SK-N-SH (cell line): ENCODE results near the gene PRLR. TPM values are rescaled to one million over a fixed set of nuclear protein-coding genes. Genes with fewer than 3 reads are reported as not detected.

ENCODE experiments used
- CTCF ChIA-PET: fragments of 300-600, 350-600 bp; formaldehyde crosslinking; extraction: SDS; loops from one replicate; lab custom pipeline; 2021; lab: Yijun Ruan, JAX
- POLR2A ChIA-PET: fragments of 350-600 bp; sonication (Branson Sonifier 250); formaldehyde crosslinking; extraction: SDS; loops from one replicate; lab custom pipeline; 2020; ENCODE audit warnings: antibody characterized with exemption, inconsistent platforms; lab: Yijun Ruan, JAX
- DNase-seq: peaks from one replicate; pipeline ENCODE4 v3.0.0; 2012
- H2AFZ ChIP-seq: fragments of 200-600 bp; sonication (generic); 2 replicates; pipeline ENCODE4 v1.8.1; 2016; ENCODE audit warnings: antibody characterized with exemption, mild to moderate bottlenecking, low read depth
- H3F3A ChIP-seq: fragments of 200-600 bp; sonication (generic); replicated peaks from 2 replicates; pipeline ENCODE3; 2016; ENCODE audit warnings: antibody characterized with exemption, mild to moderate bottlenecking; ENCODE audit not compliant: insufficient read depth
- H3K27ac ChIP-seq, 2 experiments: fragments of 200-500 bp in 1 of 2; fragments of 200-600 bp in 1 of 2; sonication (Bioruptor generic) in 1 of 2; sonication (generic), shearing (Covaris generic) in 1 of 2; 2 replicates each; pipeline versions ENCODE4 v1.5.1 to v1.6.1; 2014 to 2016; ENCODE audit warnings: low read depth in 2 of 2, inconsistent platforms in 1 of 2, low read length in 1 of 2, mild to moderate bottlenecking in 1 of 2, mixed read lengths in 1 of 2
- H3K27me3 ChIP-seq: fragments of 200-600 bp; sonication (generic), shearing (Covaris generic); 2 replicates; pipeline ENCODE4 v1.6.1; 2016; ENCODE audit warnings: mixed run types; ENCODE audit not compliant: insufficient read depth
- H3K36me3 ChIP-seq, 2 experiments: fragments of 200-500 bp in 1 of 2; fragments of 200-600 bp in 1 of 2; sonication (Bioruptor generic) in 1 of 2; sonication (generic) in 1 of 2; replicated peaks in 1 of 2; 2 replicates each; pipeline versions ENCODE3 to v1.5.1; 2014 to 2016; ENCODE audit warnings: low read length in 1 of 2, mild to moderate bottlenecking in 1 of 2; ENCODE audit not compliant: insufficient read depth in 2 of 2, control insufficient read depth in 1 of 2
- H3K4me1 ChIP-seq, 2 experiments: fragments of 200-500 bp in 1 of 2; fragments of 200-600 bp in 1 of 2; sonication (Bioruptor generic) in 1 of 2; sonication (generic), shearing (Covaris generic) in 1 of 2; 2 replicates each; pipeline versions ENCODE4 v1.5.1 to v1.6.1; 2014 to 2016; ENCODE audit warnings: low read depth in 1 of 2, low read length in 1 of 2, mixed run types in 1 of 2; ENCODE audit not compliant: insufficient read depth in 2 of 2, control insufficient read depth in 1 of 2
- H3K4me2 ChIP-seq: fragments of 200-600 bp; sonication (generic), shearing (Covaris generic); 2 replicates; pipeline ENCODE4 v1.6.1; 2017; ENCODE audit warnings: mixed run types
- H3K4me3 ChIP-seq, 2 experiments: fragments of 200-500 bp in 1 of 2; fragments of 200-600 bp in 1 of 2; sonication (Bioruptor generic) in 1 of 2; sonication (generic), shearing (Covaris generic) in 1 of 2; 2 replicates each; pipeline versions ENCODE4 v1.5.1 to v1.8.1; 2014 to 2016; ENCODE audit warnings: low read depth in 2 of 2, inconsistent platforms in 1 of 2, low read length in 1 of 2, mild to moderate bottlenecking in 1 of 2, mixed read lengths in 1 of 2, moderate library complexity in 1 of 2
- H3K79me2 ChIP-seq: fragments of 200-600 bp; sonication (generic); 2 replicates; pipeline ENCODE4 v1.8.1; 2017; ENCODE audit warnings: mild to moderate bottlenecking; ENCODE audit not compliant: insufficient read depth
- H3K9ac ChIP-seq: fragments of 200-600 bp; sonication (generic); 2 replicates; pipeline ENCODE4 v1.6.1; 2017; ENCODE audit warnings: mixed run types
- H3K9me2 ChIP-seq: fragments of 200-600 bp; sonication (generic); 2 replicates; pipeline ENCODE4 v1.6.1; 2017; ENCODE audit warnings: mixed run types
- H3K9me3 ChIP-seq: fragments of 200-600 bp; sonication (generic); 2 replicates; pipeline ENCODE4 v1.6.1; 2017; ENCODE audit warnings: mixed run types, mild to moderate bottlenecking, moderate library complexity
- H4K20me1 ChIP-seq: fragments of 200-600 bp; sonication (generic); 2 replicates; pipeline ENCODE4 v1.6.1; 2017; ENCODE audit warnings: mild to moderate bottlenecking, mixed run types; ENCODE audit not compliant: insufficient read depth
- EZH2phosphoT487 ChIP-seq: fragments of 200-600 bp; sonication (generic); IDR thresholded peaks from 2 replicates; pipeline ENCODE4 v1.6.1; 2017; ENCODE audit warnings: low read depth, mixed run types, mild to moderate bottlenecking, antibody characterized with exemption, moderate library complexity, borderline replicate concordance
- GABPA ChIP-seq: IDR thresholded peaks from 2 replicates; pipeline ENCODE4 v1.4.0; 2012; ENCODE audit warnings: low read depth, mild to moderate bottlenecking
- MEF2A ChIP-seq: IDR thresholded peaks from 2 replicates; pipeline ENCODE4 v1.4.0; 2012; ENCODE audit warnings: low read depth, borderline replicate concordance
- RAD21 ChIP-seq: IDR thresholded peaks from 2 replicates; pipeline ENCODE4 v1.6.1; 2012; ENCODE audit warnings: mild to moderate bottlenecking, low read length
- TCF12 ChIP-seq: IDR thresholded peaks from 2 replicates; pipeline ENCODE4 v1.4.0; 2012
- YY1 ChIP-seq: IDR thresholded peaks from 2 replicates; pipeline ENCODE4 v1.4.0; 2012; ENCODE audit warnings: low read depth, mild to moderate bottlenecking
- WGBS: methylation state at CpG from one replicate; pipeline ENCODE4 v1.1.6; 2017; ENCODE audit warnings: low lambda C conversion rate; 5-methylcytosine and 5-hydroxymethylcytosine counted together
- polyA plus RNA-seq, 3 experiments: library from polyadenylated mRNA; depleted of rRNA; stranded (reverse); fragments of >200 nt; gene quantifications; 2 replicates each; pipeline ENCODE4 v1.2.3, GENCODE V29; 2012
- TF ChIP-seq, protein P1 (sequence below): fragments of 150-350 bp; IDR thresholded peaks from 2 replicates; pipeline ENCODE4 v1.6.1; 2017; ENCODE audit warnings: antibody characterized with exemption, low read length, low read depth, borderline replicate concordance

PRLR gene
- polyA plus RNA-seq, 1 of the 3 experiments (the other 2 are of a cell fraction) = 0.13 TPM

DNA sequence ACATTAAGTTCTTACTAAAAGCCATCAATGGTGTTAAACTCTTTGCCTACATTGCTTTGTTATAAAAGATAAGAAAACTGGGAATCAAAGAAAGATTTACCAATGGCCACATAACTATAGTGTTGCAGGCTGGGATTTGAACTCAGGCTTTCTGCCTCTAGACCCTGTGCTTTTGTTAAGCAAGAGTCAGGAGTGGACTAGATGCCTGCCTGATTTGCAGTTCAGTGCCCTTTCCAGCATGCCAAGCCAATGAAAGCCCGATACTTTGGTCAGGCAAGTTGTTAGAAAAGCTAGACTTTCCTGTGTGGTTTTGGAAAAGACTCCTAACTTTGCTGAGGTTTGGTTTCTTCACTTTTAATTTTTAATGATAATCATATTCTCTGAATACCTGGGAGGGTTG lies 161.1 kb downstream of the PRLR start:
- no peaks in the 10 kb centered on the region for H3K9me2 ChIP-seq
- WGBS = 20% methylated on average over 1 of the region's 1 CpG
- CTCF ChIA-PET = interaction anchor here (0.6 to 1.0 kb wide), 2 partner anchors 13 to 574 kb away, joined by 3 to 4 read pairs; no protein-coding TSS in a partner anchor

DNA sequence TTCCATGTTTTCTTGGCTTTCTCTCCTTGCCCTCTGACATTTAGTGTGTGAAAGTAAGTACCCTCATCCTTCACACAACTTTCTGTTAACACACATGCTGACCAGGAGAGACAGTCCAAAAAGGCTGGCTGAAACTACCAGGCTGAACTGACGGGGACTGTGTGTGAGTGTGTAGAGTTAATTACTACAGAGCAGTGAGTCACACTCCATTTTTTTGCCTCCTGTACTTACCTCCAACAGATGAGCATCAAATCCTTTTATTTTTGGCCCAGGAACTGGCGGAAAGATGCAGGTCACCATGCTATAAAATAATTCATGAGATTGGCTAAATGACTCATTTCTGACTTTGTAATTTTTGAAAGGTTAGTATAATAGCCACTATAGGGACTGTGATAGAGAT lies 162.3 kb downstream of the PRLR start:
- ChIA-PET CTCF (no interaction called here), POLR2A (no interaction called here)
- 19% methylated on average over 2 of the region's 2 CpGs for WGBS
- Histone ChIP-seq H4K20me1 (no peaks in the 10 kb centered on the region), H3K27me3 (peaks cover 3% of the 10 kb centered on the region; the same call in 1 of the 2 replicates), H3K9me2 (no peaks in the 10 kb centered on the region), H2AFZ (no peak overlapping the region), H3K79me2 (no peaks in the 10 kb centered on the region), H3K4me2 (no peak overlapping the region), H3K4me1 (no peaks in the 10 kb centered on the region; a peak in 1 of 4 replicates), H3K36me3 (no peaks in the 10 kb centered on the region), H3K9ac (no peak overlapping the region), H3K4me3 (no peak overlapping the region), H3K9me3 (no peaks in the 10 kb centered on the region), H3K27ac (no peak overlapping the region), H3F3A (no peaks in the 10 kb centered on the region)
- TF ChIP-seq GABPA (no peak), MEF2A (no peak)
- no peak for DNase-seq

More for the DNA sequence above, 161.1 kb downstream of the PRLR start:
- POLR2A ChIA-PET = no interaction called here
- no peaks in the 10 kb centered on the region for H3K27me3 ChIP-seq
- TF ChIP-seq RAD21 (no peak), YY1 (no peak), TCF12 (no peak)
- H3K36me3 ChIP-seq = no peaks in the 10 kb centered on the region
- DNase-seq = no peak
- no peak overlapping the region for H3K4me3 ChIP-seq
- H3K4me2 ChIP-seq = no peak overlapping the region
- H3K4me1 ChIP-seq = no peaks in the 10 kb centered on the region; a peak in 1 of 4 replicates
- no peaks in the 10 kb centered on the region for H3F3A ChIP-seq
- no peaks in the 10 kb centered on the region for H4K20me1 ChIP-seq
- H3K9me3 ChIP-seq = no peaks in the 10 kb centered on the region
- no peak overlapping the region for H2AFZ ChIP-seq
- no peak overlapping the region for H3K9ac ChIP-seq
- no peaks in the 10 kb centered on the region for H3K79me2 ChIP-seq
- no peak overlapping the region for H3K27ac ChIP-seq

DNA sequence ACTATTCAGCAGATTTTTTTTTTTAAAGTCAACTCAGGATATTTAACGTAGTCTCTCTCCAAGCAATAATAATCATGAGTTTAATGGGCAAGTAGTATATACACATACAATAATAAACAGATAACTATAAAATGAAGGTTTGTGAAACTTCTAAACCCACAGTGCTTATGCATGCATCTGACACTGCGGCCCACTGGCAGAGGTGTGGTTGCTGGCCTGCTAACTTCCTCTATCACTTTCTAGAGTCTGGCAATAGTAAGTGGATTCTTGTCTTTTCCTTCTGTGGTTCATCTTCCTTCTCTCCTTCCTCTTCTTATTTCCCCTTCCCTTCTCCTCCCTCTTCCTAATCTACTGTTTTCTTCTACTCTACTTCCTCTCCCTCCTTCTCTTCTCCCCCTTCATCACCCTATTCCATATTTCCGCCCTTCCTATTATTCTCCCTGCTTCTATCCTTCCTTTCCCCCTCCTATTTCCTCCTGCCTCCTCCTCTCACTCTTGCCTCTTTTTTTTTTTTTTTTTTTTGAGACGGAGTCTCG lies 164.0 kb downstream of the PRLR start:
- Histone ChIP-seq H3K9ac (no peak overlapping the region), H3K79me2 (no peaks in the 10 kb centered on the region), H3K27ac (no peak overlapping the region), H3K4me3 (no peak overlapping the region), H3K9me2 (no peaks in the 10 kb centered on the region), H4K20me1 (no peaks in the 10 kb centered on the region), H3K27me3 (peaks cover 6% of the 10 kb centered on the region; the same call in 1 of the 2 replicates), H2AFZ (no peak overlapping the region), H3K4me1 (no peaks in the 10 kb centered on the region; a peak in 1 of 4 replicates), H3K9me3 (no peaks in the 10 kb centered on the region), H3K36me3 (no peaks in the 10 kb centered on the region), H3F3A (no peaks in the 10 kb centered on the region), H3K4me2 (no peak overlapping the region)
- ChIA-PET CTCF (interaction anchor here (1.1 kb wide), 1 partner anchor 63 kb away, joined by 3 read pairs; no protein-coding TSS in a partner anchor), POLR2A (no interaction called here)
- TF ChIP-seq, protein P1, sequence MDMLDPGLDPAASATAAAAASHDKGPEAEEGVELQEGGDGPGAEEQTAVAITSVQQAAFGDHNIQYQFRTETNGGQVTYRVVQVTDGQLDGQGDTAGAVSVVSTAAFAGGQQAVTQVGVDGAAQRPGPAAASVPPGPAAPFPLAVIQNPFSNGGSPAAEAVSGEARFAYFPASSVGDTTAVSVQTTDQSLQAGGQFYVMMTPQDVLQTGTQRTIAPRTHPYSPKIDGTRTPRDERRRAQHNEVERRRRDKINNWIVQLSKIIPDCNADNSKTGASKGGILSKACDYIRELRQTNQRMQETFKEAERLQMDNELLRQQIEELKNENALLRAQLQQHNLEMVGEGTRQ = no peak
- no peak for TF ChIP-seq EZH2phosphoT487
- 50% methylated on average over 5 of the region's 5 CpGs for WGBS
- no peak for DNase-seq
